H1 (cell line): ENCODE results near the gene TTC31. TPM values are rescaled to one million over a fixed set of nuclear protein-coding genes. Genes with fewer than 3 reads are reported as not detected.

Experiments used
- NANOG ChIP-seq: IDR thresholded peaks from 2 replicates; pipeline ENCODE4 v1.6.1; 2011; ENCODE audit warnings: low read length, low read depth, mild to moderate bottlenecking, inconsistent platforms; ENCODE audit not compliant: insufficient read depth, poor library complexity, severe bottlenecking
- polyA plus RNA-seq, 7 experiments: library from polyadenylated mRNA; depleted of rRNA in 3 of 7; stranded (reverse) in 5 of 7; unstranded in 2 of 7; fragments of >200 nt in 5 of 7; fragments of 200-250 nt in 2 of 7; gene quantifications; 1 replicate in 5 of 7; 2 replicates in 1 of 7; 4 replicates in 1 of 7; pipeline versions ENCODE4 v1.2.1 to v1.2.3, GENCODE V29; 2011 to 2013; ENCODE audit warnings: missing spikeins in 2 of 7, mixed read lengths in 2 of 7
- total RNA-seq: library from RNA; stranded (reverse); fragmentation: NEBNext Ultra II Directional; extraction: Animal tissue kit (Norgen Biotek cat#: 25700); gene quantifications from 2 replicates; pipeline ENCODE4 v1.2.1, GENCODE V29; 2021

The TTC31 gene
- total and polyA plus RNA-seq, 2 of the 8 experiments (the other 6 are each of a cell fraction or from before 2014, with no cell fraction given): 28.8 to 29.9 TPM

DNA sequence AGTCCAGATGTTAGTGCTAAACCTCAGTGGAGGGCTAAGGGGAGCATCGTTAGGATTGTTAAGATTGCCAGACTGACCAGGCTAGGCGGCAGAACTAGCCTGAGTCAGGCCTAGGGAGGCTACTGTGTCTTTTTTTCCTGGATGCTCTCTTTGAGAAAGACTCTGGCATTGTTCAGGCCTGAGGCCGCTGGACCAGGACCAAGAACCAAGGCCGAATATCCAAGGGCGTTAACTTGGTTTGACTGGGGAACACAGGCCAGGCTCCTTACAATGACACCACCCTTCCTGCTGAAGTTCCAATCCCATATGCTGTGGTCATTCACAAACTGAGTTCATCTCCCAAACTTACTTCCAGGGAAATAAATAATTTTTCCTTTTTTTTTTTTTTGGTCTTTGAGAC lies 57.4 kb downstream of the TTC31 start (continued):
- TF ChIP-seq NANOG: no peak
